ENCODE measurements around the gene CLCN5.

GRCh38 chrX:49877397-49878101, 44.8 kb upstream of the CLCN5 start:
- TF ChIP-seq POLR2A (IDR thresholded peaks at IDR 0.05; ENCODE audit: low read depth, low read length) (no peak), POLR2AphosphoS5 (IDR thresholded peaks at IDR 0.05; ENCODE audit: low read depth, low read length) (no peak), TAF1 (IDR thresholded peaks at IDR 0.05; ENCODE audit: borderline replicate concordance, low read depth, low read length) (no peak)
